ENCODE results near the gene TMEM178B. TPM values are rescaled to one million over a fixed set of nuclear protein-coding genes. Genes with fewer than 3 reads are reported as not detected.

The TMEM178B gene
- total and polyA plus RNA-seq, 2 experiments from 2014 or later, result 0.24 to 0.30 TPM

DNA sequence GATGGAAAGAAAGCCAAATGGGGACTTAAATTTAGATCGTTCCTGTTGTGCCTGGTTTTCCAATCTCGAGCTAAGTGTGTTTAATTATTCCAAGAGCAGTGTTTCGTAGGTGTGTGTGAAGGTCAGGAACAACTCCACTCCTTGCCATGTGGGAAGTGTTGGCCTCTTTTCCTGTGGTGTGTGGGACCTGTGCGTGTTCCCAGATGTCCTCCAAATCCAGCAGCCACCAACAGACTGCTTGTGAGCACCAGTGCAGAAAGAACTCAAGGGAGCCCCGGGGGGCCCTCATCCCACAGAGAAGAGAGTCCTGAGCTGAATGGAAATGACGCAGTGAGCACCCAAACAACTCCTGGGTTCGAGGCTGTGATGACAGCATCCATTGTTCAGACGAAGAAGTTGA is 227.7 kb downstream of the TMEM178B start:
- H3K27ac ChIP-seq, result no peak overlapping the region
- no peaks in the 10 kb centered on the region for H3K9me3 ChIP-seq (ENCODE audit: low read depth)
- no peak overlapping the region for H3K4me2 ChIP-seq
- H3K27me3 ChIP-seq, result no peaks in the 10 kb centered on the region
- no peaks in the 10 kb centered on the region for H3K79me2 ChIP-seq
- TF ChIP-seq, protein P1, sequence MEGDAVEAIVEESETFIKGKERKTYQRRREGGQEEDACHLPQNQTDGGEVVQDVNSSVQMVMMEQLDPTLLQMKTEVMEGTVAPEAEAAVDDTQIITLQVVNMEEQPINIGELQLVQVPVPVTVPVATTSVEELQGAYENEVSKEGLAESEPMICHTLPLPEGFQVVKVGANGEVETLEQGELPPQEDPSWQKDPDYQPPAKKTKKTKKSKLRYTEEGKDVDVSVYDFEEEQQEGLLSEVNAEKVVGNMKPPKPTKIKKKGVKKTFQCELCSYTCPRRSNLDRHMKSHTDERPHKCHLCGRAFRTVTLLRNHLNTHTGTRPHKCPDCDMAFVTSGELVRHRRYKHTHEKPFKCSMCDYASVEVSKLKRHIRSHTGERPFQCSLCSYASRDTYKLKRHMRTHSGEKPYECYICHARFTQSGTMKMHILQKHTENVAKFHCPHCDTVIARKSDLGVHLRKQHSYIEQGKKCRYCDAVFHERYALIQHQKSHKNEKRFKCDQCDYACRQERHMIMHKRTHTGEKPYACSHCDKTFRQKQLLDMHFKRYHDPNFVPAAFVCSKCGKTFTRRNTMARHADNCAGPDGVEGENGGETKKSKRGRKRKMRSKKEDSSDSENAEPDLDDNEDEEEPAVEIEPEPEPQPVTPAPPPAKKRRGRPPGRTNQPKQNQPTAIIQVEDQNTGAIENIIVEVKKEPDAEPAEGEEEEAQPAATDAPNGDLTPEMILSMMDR (IDR thresholded peaks at IDR 0.05; ENCODE audit: poor library complexity), result no peak
- TF ChIP-seq EZH2 (IDR thresholded peaks at IDR 0.05; ENCODE audit: borderline replicate concordance) (no peak), EZH2phosphoT487 (IDR thresholded peaks at IDR 0.05; ENCODE audit: low read depth, severe bottlenecking, unreplicated experiment) (no peak)
- WGBS (ENCODE audit: low lambda C conversion rate, missing lambda C conversion rate), result 79% methylated on average over 8 of the region's 8 CpGs
- DNase-seq (ENCODE audit: low spot score), result no peak
- no peaks in the 10 kb centered on the region for H3K4me1 ChIP-seq (ENCODE audit: insufficient read depth)
- H3K36me3 ChIP-seq (replicated peaks; ENCODE audit: insufficient read depth, low read depth), result no peaks in the 10 kb centered on the region
- H4K20me1 ChIP-seq (ENCODE audit: insufficient read depth, poor library complexity, severe bottlenecking), result no peaks in the 10 kb centered on the region
- H3K9me2 ChIP-seq (replicated peaks; ENCODE audit: insufficient read depth), result no peaks in the 10 kb centered on the region
- no peak overlapping the region for H3K4me3 ChIP-seq
- no peak overlapping the region for H2AFZ ChIP-seq

DNA sequence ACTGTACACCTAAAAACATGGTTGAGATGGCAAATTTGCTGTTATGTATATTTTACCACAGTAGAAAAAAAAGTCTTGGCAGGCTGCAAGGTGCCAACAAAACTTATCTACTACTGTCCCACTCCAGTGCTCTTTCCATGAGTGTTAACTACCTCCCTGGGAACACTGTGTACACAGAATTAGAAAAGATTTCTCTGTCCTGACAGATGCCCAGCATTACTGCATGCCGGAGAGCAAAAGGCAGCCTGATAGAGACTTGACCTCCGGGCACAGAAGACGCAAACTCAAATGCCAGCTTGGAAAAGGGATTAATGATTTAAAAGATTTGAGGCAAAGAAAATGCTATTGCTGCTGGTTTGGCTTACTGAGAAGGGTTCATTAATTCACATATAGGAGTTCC is 228.8 kb downstream of the TMEM178B start:
- H3K27ac ChIP-seq, result no peak overlapping the region
- H3K79me2 ChIP-seq, result no peaks in the 10 kb centered on the region
- no peaks in the 10 kb centered on the region for H3K36me3 ChIP-seq (replicated peaks; ENCODE audit: insufficient read depth, low read depth)
- H3K4me1 ChIP-seq (ENCODE audit: insufficient read depth), result no peaks in the 10 kb centered on the region
- H3K9me2 ChIP-seq (replicated peaks; ENCODE audit: insufficient read depth), result no peaks in the 10 kb centered on the region
- H3K27me3 ChIP-seq, result no peaks in the 10 kb centered on the region
- H2AFZ ChIP-seq, result no peak overlapping the region
- no peak overlapping the region for H3K4me2 ChIP-seq
- 90% methylated on average over 3 of the region's 3 CpGs for WGBS (ENCODE audit: low lambda C conversion rate, missing lambda C conversion rate)
- H4K20me1 ChIP-seq (ENCODE audit: insufficient read depth, poor library complexity, severe bottlenecking), result no peaks in the 10 kb centered on the region
- DNase-seq (ENCODE audit: low spot score), result no peak
- H3K4me3 ChIP-seq, result no peak overlapping the region
- H3K9me3 ChIP-seq (ENCODE audit: low read depth), result no peaks in the 10 kb centered on the region
- TF ChIP-seq, protein P1 (IDR thresholded peaks at IDR 0.05; ENCODE audit: poor library complexity), result no peak
- TF ChIP-seq EZH2 (IDR thresholded peaks at IDR 0.05; ENCODE audit: borderline replicate concordance) (no peak), EZH2phosphoT487 (IDR thresholded peaks at IDR 0.05; ENCODE audit: low read depth, severe bottlenecking, unreplicated experiment) (no peak)

DNA sequence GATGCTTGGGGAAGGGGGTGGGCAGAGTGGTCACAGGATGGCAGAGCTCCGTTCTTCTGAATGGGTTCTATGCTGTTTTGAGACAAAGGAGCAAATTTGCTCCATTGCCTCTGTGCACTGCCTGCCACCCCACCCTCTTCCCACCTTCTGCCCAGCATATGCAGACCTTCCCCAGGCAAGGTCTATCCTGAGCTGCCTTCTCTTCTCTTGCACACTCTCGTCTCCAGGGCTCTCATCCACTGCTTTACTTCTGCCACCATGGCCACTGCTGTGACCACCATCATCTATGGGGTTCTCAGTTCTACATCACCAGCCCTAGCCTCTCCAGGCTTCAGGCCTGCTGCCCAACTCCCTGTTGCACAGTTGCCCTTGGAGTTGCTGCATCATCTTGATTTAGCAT is 230.4 kb downstream of the TMEM178B start:
- Histone ChIP-seq H4K20me1 (ENCODE audit: insufficient read depth, poor library complexity, severe bottlenecking) (no peaks in the 10 kb centered on the region), H3K27ac (no peak overlapping the region), H3K9me2 (replicated peaks; ENCODE audit: insufficient read depth) (no peaks in the 10 kb centered on the region), H3K36me3 (replicated peaks; ENCODE audit: insufficient read depth, low read depth) (no peaks in the 10 kb centered on the region), H3K4me3 (no peak overlapping the region), H2AFZ (no peak overlapping the region), H3K4me1 (ENCODE audit: insufficient read depth) (no peaks in the 10 kb centered on the region), H3K9me3 (ENCODE audit: low read depth) (no peaks in the 10 kb centered on the region), H3K27me3 (no peaks in the 10 kb centered on the region), H3K4me2 (no peak overlapping the region), H3K79me2 (no peaks in the 10 kb centered on the region)
- TF ChIP-seq, protein P1 (IDR thresholded peaks at IDR 0.05; ENCODE audit: poor library complexity), result no peak
- no peak for TF ChIP-seq EZH2phosphoT487 (IDR thresholded peaks at IDR 0.05; ENCODE audit: low read depth, severe bottlenecking, unreplicated experiment)
- no peak for TF ChIP-seq EZH2 (IDR thresholded peaks at IDR 0.05; ENCODE audit: borderline replicate concordance)
- 80% methylated on average over 2 of the region's 2 CpGs for WGBS (ENCODE audit: low lambda C conversion rate, missing lambda C conversion rate)
- DNase-seq (ENCODE audit: low spot score), result no peak

DNA sequence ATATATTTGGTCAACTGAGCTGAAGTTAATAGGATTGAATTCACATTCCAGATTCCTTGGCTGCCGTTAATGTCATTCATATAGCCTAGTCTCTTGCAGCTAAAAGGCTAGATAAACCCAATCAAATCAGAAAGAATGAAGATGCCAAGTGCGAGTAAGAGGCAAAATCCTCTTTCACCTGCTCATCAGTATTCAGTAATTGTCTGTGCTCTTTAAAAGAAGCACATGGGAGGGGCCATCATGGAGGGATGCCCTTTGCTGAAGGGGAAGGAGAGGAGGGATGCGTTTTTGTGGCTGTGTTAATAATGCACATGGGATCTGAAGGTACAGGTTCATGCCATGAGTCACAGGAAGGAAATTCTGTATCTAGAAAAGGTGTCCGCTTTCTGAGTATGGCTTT is 232.2 kb downstream of the TMEM178B start:
- no peak overlapping the region for H2AFZ ChIP-seq

More for the DNA sequence above, 232.2 kb downstream of the TMEM178B start:
- H3K4me3 ChIP-seq, result no peak overlapping the region
- H3K27ac ChIP-seq, result no peak overlapping the region
- no peaks in the 10 kb centered on the region for H3K4me1 ChIP-seq (ENCODE audit: insufficient read depth)
- TF ChIP-seq, protein P1 (IDR thresholded peaks at IDR 0.05; ENCODE audit: poor library complexity), result no peak
- TF ChIP-seq EZH2 (IDR thresholded peaks at IDR 0.05; ENCODE audit: borderline replicate concordance) (no peak), EZH2phosphoT487 (IDR thresholded peaks at IDR 0.05; ENCODE audit: low read depth, severe bottlenecking, unreplicated experiment) (no peak)
- no peaks in the 10 kb centered on the region for H3K9me2 ChIP-seq (replicated peaks; ENCODE audit: insufficient read depth)
- no peaks in the 10 kb centered on the region for H3K36me3 ChIP-seq (replicated peaks; ENCODE audit: insufficient read depth, low read depth)
- H3K9me3 ChIP-seq (ENCODE audit: low read depth), result no peaks in the 10 kb centered on the region
- no peak for DNase-seq (ENCODE audit: low spot score)
- 79% methylated on average over 4 of the region's 4 CpGs for WGBS (ENCODE audit: low lambda C conversion rate, missing lambda C conversion rate)
- no peak overlapping the region for H3K4me2 ChIP-seq
- H3K79me2 ChIP-seq, result no peaks in the 10 kb centered on the region
- H3K27me3 ChIP-seq, result no peaks in the 10 kb centered on the region
- no peaks in the 10 kb centered on the region for H4K20me1 ChIP-seq (ENCODE audit: insufficient read depth, poor library complexity, severe bottlenecking)
